HG03097 (cell line): ENCODE measurements around the gene SPRYD7.
"Not testable (repeated sequence)": the region's sequence is repeated elsewhere in the genome, so short reads cannot be mapped to it uniquely, and the experiment has no call there.

ENCODE experiments used
- ATAC-seq: cut with Tn5 transposase; IDR thresholded peaks from one replicate; pipeline ENCODE4 v1.9.1; 2021; ENCODE audit not compliant: unreplicated experiment, low FRiP score

The SPRYD7 gene

DNA sequence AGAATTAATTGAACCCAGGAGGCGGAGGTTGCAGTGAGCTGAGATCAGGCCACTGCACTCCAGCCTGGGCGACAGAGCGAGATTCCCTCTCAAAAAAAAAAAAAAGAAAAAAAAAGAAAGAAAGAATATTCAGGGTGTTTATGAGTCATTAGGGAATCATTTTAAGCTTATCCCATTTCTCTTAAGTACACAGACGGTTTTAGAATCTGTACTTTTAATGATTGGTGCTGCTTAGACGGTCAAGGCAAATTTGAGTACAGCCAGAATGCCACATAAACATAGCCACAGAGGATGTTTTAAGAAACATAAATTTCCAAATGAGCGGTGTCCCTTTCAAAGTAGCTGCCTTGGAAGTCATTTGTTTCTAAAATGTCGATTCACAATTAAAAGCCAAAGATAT lies 2.6 kb downstream of the SPRYD7 start:
- ATAC-seq: no peak

DNA sequence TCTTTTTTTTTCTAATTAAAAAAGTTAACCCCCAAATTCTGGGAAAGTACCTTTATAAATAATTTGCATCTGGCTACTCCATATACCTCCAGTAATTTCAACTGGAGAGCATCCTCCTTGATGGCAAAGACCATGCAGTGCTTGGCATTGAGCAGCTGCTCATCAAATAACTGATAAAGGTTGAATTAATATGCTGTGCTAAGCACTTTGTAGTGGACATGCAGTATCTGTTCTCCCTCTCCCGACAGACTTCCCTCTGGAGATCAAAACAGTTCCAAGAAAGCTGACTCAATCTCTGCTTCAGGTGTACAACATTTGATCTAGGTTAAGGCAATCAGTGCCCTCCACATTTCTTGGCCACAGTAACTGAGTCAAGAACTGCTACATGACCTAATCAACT lies 3.3 kb downstream of the SPRYD7 start:
- no peak for ATAC-seq

DNA sequence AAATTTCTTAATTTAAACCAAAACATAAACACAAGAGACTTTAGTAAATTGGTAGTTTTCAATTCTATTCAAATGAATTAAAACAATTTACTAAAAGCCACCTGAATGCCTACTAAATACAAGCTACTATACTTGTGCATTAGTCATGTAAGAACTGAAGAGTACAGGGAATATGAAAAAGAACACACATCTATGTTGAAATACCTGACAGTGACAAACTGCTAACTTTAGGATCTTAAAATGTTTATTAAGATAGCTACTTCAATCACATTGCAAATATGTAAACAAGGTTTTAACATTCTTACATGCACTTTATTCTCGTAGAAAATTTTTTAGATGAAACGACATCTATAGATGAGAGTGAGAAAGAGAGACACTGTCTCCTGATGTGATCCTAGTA lies 4.1 kb downstream of the SPRYD7 start:
- ATAC-seq: no peak

DNA sequence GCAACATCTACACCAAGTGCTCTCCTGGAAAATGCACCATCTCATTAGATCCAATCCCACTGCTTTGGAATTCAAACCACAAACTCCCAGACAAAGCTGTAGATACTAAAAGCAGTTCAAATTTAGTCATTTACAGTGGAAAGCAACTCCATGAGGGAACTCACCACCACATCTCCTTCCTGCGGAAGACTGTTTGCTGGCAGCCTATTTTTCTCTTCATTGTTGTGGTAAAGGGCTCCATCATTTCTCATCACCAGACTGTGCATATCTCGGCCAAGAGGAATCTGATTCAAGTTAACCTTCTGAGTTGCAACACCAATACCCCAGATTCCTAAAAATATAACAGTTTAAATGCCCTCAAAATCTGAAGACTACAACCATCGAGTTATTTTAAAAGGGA lies 8.4 kb downstream of the SPRYD7 start:
- ATAC-seq: no peak

GRCh38 chr13:49925881-49926418 lies 10.2 kb downstream of the SPRYD7 start:
- no peak for ATAC-seq

DNA sequence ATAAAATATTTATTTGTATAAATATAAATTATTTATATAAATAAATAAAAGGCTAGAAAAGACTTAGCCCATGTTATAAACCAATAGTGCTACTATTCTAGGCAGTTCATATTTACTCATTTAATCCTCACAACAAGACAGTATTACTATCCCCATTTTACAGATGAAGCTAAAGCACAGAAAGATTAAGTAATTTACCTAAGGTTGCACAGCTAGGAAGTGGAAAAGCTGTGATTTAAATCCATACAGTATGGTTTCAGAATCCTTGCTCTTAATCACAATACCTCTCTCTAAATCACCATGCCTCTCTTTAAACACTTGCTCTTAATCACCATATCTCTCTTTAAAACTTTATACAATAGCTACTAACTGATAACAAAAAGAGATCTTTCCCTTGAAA lies 13.8 kb downstream of the SPRYD7 start:
- no peak for ATAC-seq

GRCh38 chr13:49920969-49921368 lies 15.2 kb downstream of the SPRYD7 start:
- ATAC-seq: not testable (repeated sequence)

DNA sequence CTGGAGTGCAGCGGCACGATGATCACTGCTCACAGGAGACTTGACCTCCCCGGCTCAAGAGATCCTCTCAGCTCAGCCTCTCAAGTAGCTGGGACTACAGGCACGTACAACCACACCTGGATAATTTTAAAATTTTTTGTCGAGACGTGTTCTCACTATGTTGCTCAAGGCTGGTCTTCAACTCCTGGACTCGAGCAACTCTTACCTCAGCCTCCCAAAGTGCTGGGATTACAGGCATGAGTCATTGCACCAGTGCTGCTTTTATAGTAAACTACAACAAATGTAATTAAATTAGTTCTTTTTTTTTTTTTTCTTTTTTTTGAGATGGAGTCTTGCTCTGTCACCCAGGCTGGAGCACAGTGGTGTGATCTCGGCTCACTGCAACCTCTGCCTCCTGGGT lies 18.0 kb downstream of the SPRYD7 start:
- ATAC-seq: not testable (repeated sequence)

- ATAC-seq: no peak
Observed at GRCh38 chr13:49914947-49915346, 21.2 kb downstream of the SPRYD7 start.

DNA sequence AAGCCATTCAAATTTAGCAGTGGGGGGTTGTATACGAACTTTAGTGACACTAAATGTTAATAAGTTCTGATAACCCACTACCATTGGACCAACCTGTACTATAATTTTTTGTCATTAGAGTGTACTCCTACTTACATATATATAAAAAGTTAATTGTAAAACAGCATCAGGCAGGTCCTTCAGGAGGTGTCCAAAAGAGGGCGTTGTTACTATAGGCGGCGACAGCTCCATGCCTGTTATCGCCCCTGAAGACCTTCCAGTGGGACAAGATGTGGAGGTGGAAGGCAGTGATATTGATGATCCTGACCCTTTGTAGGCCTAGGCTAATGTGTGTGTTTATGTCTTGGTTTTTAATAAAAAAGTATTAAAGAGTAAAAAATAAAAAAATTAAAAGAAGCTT lies 27.5 kb downstream of the SPRYD7 start:
- no peak for ATAC-seq

- no peak for ATAC-seq
Observed at GRCh38 chr13:49904729-49905456, 31.2 kb downstream of the SPRYD7 start.

GRCh38 chr13:49898792-49899191 lies 37.3 kb downstream of the SPRYD7 start:
- ATAC-seq: no peak

- no peak for ATAC-seq
Observed at GRCh38 chr13:49897713-49898112, 38.4 kb downstream of the SPRYD7 start.

- ATAC-seq: no peak
Observed at GRCh38 chr13:49895826-49896225, 40.3 kb downstream of the SPRYD7 start.

DNA sequence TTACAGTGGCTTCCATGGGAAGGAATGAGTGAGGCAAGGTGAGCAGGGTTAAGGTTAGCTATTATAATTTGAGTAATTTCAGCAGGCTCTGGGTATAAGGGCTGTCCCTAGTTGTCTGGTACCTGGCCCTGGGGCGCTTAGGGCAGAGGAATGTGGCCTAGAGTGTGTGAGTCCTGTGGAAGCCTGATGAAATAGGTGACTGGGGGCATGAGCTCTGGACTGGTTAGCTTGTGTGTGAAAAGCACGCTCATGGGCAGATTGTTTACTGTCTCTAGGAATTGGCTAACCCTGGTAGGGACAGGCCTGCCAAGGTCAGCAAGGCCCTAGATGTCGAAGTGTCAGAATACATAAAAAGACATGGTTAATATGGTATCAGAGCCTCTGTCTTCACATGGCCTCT lies 42.5 kb downstream of the SPRYD7 start:
- no peak for ATAC-seq

GRCh38 chr13:49890376-49890775 lies 45.8 kb downstream of the SPRYD7 start:
- no peak for ATAC-seq

- ATAC-seq: no peak
Observed at GRCh38 chr13:49878682-49879081, 57.5 kb downstream of the SPRYD7 start.

DNA sequence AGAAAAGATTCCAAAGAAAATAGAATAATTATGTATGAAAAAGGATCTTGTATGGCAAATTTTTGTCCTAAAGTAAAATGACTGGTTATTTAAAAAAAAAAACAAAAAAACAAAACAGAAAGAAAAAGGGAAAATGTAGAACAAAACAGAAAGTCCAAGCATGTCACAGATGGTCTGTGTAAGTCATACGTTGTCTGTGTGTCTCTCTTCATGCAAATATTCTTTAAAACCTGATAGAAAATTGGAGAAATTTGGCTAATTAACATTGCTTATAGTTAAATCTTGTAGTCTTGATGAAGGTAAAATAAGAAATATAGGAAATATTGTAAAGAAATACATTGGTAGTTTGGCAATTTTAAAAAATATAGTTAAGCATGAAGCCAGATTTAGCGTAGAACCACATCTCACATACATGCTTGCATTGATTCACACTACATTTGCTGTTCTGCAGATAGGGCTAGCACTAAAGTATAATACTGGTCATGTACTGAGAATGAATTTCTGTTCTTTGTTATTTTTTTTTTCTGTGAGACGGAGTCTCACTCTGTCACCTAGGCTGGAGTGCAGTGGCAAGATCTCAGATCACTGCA lies 58.4 kb downstream of the SPRYD7 start:
- no peak for ATAC-seq

GRCh38 chr13:49874430-49874829 lies 61.7 kb downstream of the SPRYD7 start:
- ATAC-seq: no peak

DNA sequence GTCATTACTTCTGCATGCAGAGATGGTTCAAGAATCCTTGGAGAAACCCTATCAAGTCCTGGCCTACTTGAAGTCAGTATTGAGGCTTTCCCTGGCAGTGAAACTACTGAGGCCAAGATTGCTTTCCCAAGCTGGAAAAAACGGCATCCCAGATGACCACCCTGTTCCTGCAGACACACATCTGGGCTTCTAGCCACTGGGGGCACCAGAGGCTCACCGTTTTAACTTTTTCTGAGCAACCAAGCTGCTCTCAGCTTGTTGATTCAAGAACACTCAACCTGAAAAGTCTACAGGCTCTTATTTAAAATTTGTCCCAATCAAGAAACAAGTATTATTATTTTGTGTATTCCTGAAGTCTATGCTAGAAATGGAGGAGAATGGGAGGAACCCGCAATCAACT lies 66.6 kb downstream of the SPRYD7 start:
- ATAC-seq: no peak

DNA sequence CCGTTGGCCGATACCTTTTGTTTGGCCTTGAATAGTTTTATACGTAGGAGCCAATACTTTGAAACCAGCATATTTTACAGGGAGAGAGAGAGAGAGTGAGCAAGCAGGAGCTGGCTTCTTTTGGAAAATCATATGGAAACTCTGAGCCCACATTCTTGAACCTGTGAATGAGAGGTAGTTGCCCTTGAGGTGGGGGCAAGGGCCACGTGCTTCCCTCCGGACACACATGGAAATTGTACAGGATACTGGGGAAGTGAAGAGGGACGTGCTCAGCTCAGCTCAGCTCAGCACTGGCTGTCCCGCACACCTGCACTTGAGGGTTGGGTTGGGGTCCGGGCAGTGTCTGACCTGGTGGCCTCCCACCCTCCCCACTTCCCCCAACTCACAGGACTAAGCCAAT lies 68.3 kb downstream of the SPRYD7 start:
- ATAC-seq: no peak

DNA sequence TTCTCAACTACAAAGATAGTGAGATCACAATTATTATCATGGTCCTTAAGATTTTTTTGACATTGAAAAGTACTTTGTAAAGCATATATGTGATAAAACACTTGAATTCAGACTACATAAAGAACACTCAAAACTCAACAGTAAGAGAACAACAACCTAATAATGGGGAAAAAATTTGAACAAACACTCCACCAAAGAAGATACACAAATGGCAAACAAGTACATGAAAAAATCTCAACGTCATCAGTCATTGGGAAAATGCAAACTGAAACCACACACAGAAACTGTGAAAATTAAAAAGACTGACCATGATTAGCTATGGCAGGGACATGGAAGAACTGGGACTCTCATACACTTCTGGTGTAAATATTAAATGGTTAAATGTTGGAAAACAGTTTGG lies 70.9 kb downstream of the SPRYD7 start:
- ATAC-seq: no peak
